ENCODE results near the gene ATP8B1.

Gene ATP8B1

GRCh38 chr18:57819119-57819518 is 16.0 kb upstream of the ATP8B1 start:
- no peak for FAIRE-seq

GRCh38 chr18:57816208-57816954 is 13.3 kb upstream of the ATP8B1 start:
- DNase-seq (ENCODE audit: low spot score): no peak
- FAIRE-seq: no peak

More at GRCh38 chr18:57819119-57819518, 16.0 kb upstream of the ATP8B1 start:
- DNase-seq (ENCODE audit: low spot score): no peak

GRCh38 chr18:57814555-57814954 is 11.4 kb upstream of the ATP8B1 start:
- no peak for DNase-seq (ENCODE audit: low spot score)
- no peak for FAIRE-seq

GRCh38 chr18:57813245-57813644 is 10.1 kb upstream of the ATP8B1 start:
- peak; percentile 91 for FAIRE-seq

GRCh38 chr18:57812126-57812477 is 9.0 kb upstream of the ATP8B1 start:
- DNase-seq (ENCODE audit: low spot score): no peak
- no peak for FAIRE-seq

More at GRCh38 chr18:57813245-57813644, 10.1 kb upstream of the ATP8B1 start:
- DNase-seq (ENCODE audit: low spot score): peak; percentile 90

GRCh38 chr18:57811477-57812125 is 8.5 kb upstream of the ATP8B1 start:
- FAIRE-seq (no peak), DNase-seq (ENCODE audit: low spot score) (peak; percentile 66)

GRCh38 chr18:57809190-57809589 is 6.1 kb upstream of the ATP8B1 start:
- FAIRE-seq: no peak
- no peak for DNase-seq (ENCODE audit: low spot score)

GRCh38 chr18:57807336-57808117 is 4.4 kb upstream of the ATP8B1 start:
- DNase-seq (ENCODE audit: low spot score) (peak; percentile 23), FAIRE-seq (peak; percentile 42)

- peak; percentile 51 for DNase-seq (ENCODE audit: low spot score)
- peak; percentile 20 for FAIRE-seq
Observed at GRCh38 chr18:57806978-57807285, 3.8 kb upstream of the ATP8B1 start.

GRCh38 chr18:57806201-57806977 is 3.3 kb upstream of the ATP8B1 start:
- no peak for FAIRE-seq
- DNase-seq (ENCODE audit: low spot score): no peak

- FAIRE-seq (no peak), DNase-seq (ENCODE audit: low spot score) (no peak)
Observed at GRCh38 chr18:57805117-57805516, 2.0 kb upstream of the ATP8B1 start.

- DNase-seq (ENCODE audit: low spot score) (no peak), FAIRE-seq (no peak)
Observed at GRCh38 chr18:57804557-57804956, 1.4 kb upstream of the ATP8B1 start.

- DNase-seq (ENCODE audit: low spot score): no peak
- FAIRE-seq: no peak
Observed at GRCh38 chr18:57802213-57803102, 657 bp downstream of the ATP8B1 start.

- DNase-seq (ENCODE audit: low spot score) (no peak), FAIRE-seq (no peak)
Observed at GRCh38 chr18:57801761-57802212, 1.3 kb downstream of the ATP8B1 start.

- FAIRE-seq: no peak
- DNase-seq (ENCODE audit: low spot score): no peak
Observed at GRCh38 chr18:57801325-57801724, 1.8 kb downstream of the ATP8B1 start.

- FAIRE-seq (no peak), DNase-seq (ENCODE audit: low spot score) (no peak)
Observed at GRCh38 chr18:57798713-57799373, 4.3 kb downstream of the ATP8B1 start.

- FAIRE-seq: no peak
- DNase-seq (ENCODE audit: low spot score): no peak
Observed at GRCh38 chr18:57797209-57797651, 5.9 kb downstream of the ATP8B1 start.

- FAIRE-seq (no peak), DNase-seq (ENCODE audit: low spot score) (peak; percentile 8)
Observed at GRCh38 chr18:57794951-57795728, 8.0 kb downstream of the ATP8B1 start.
